ENCODE measurements around the gene PPP1R3G. TPM values are rescaled to one million over a fixed set of nuclear protein-coding genes. Genes with fewer than 3 reads are reported as not detected.

PPP1R3G gene
- total and polyA plus RNA-seq, 2 of the 4 experiments (the other 2 are of a cell fraction) = 0.10 to 0.18 TPM

- Histone ChIP-seq H3K9ac (ENCODE audit: low read depth, low read length) (no peak overlapping the region), H3K23ac (ENCODE audit: low read depth, low read length) (no peak overlapping the region), H2BK120ac (ENCODE audit: low read depth, low read length) (peak overlapping the region; percentile 41; the same call in 1 of the 2 replicates), H3K27me3 (ENCODE audit: control insufficient read depth, insufficient read depth, low read length) (peaks cover 4% of the 10 kb centered on the region), H2BK20ac (ENCODE audit: low read depth, low read length) (0 out of 2 replicates have a peak overlapping the region, but pooled peaks have one; percentile 44), H4K5ac (ENCODE audit: low read depth, low read length) (no peak overlapping the region), H3K4me3 (ENCODE audit: insufficient read depth, low read depth, low read length) (no peak overlapping the region), H3K4me2 (ENCODE audit: low read depth, low read length) (no peak overlapping the region), H3K79me1 (ENCODE audit: low read depth in 1 of 2, low read length in 2 of 2) (no peaks in the 10 kb centered on the region), H3K36me3 (ENCODE audit: control insufficient read depth, insufficient read depth, low read length) (no peaks in the 10 kb centered on the region), H4K20me1 (ENCODE audit: insufficient read depth, low read length) (no peaks in the 10 kb centered on the region), H3K4me1 (ENCODE audit: control insufficient read depth, insufficient read depth, low read length) (peaks cover 12% of the 10 kb centered on the region), H3K27ac (ENCODE audit: insufficient read depth, low read length) (no peak overlapping the region), H3K56ac (ENCODE audit: extremely low read depth, insufficient read depth, low read length) (no peak overlapping the region), H4K8ac (ENCODE audit: low read depth in 2 of 2, low read length in 2 of 2) (no peak overlapping the region), H2AFZ (replicated peaks; ENCODE audit: low read length, poor library complexity) (no peak overlapping the region), H3K9me3 (ENCODE audit: control insufficient read depth, insufficient read depth, low read length) (no peaks in the 10 kb centered on the region), H3K14ac (replicated peaks; ENCODE audit: low read depth, low read length) (no peak overlapping the region), H3K9me1 (ENCODE audit: insufficient read depth, low read length) (peaks cover 5% of the 10 kb centered on the region; the same call in 1 of the 2 replicates), H3K18ac (ENCODE audit: low read depth, low read length) (no peak overlapping the region), H2BK5ac (ENCODE audit: low read depth, low read length, poor library complexity, severe bottlenecking) (no peak overlapping the region), H2BK15ac (ENCODE audit: low read depth, low read length) (no peak overlapping the region), H3K4ac (ENCODE audit: low read depth, low read length) (peak overlapping the region; percentile 25), H4K91ac (ENCODE audit: insufficient read depth, low read depth, low read length) (peak overlapping the region; percentile 34; the same call in 1 of the 2 replicates), H2AK5ac (ENCODE audit: low read depth, low read length) (0 out of 2 replicates have a peak overlapping the region, but pooled peaks have one; percentile 0), H2AK9ac (replicated peaks; ENCODE audit: low read depth, low read length, poor library complexity) (no peak overlapping the region)
- ChIA-PET POLR2A (ENCODE audit: unreplicated experiment) (no interaction called here), CTCF (no interaction called here)
- TF ChIP-seq BHLHE40 (IDR thresholded peaks at IDR 0.05; ENCODE audit: low read depth, low read length) = no peak
- no peak for TF ChIP-seq POLR2A (IDR thresholded peaks at IDR 0.05; ENCODE audit: low read depth, low read length)
- no peak for TF ChIP-seq SMC3 (IDR thresholded peaks at IDR 0.05; ENCODE audit: low read depth, low read length)
- TF ChIP-seq MXI1 (IDR thresholded peaks at IDR 0.05; ENCODE audit: borderline replicate concordance, low read depth, low read length) = no peak
- TF ChIP-seq CHD1 (IDR thresholded peaks at IDR 0.05; ENCODE audit: low read depth, low read length) = no peak
- intact Hi-C loops (cut with micrococcal nuclease) = no loop called here
- no peak for DNase-seq
- dilution Hi-C loops (cut with HindIII; ENCODE audit: low sequenced_read_pairs, unreplicated experiment) = no loop called here
- no peak for ATAC-seq (ENCODE audit: low read depth)
- no TSS peak for BruUV-seq (replicated peaks)
- 93% methylated on average over 2 of the region's 3 CpGs; no CpG with 5 or more reads in 1 of the 2 experiments for WGBS, 2 experiments (ENCODE audit: extremely low coverage in 2 of 2, insufficient read length in 1 of 2)
- in situ Hi-C loops (cut with MboI; ENCODE audit: low sequenced_read_pairs) = no loop called here
These were observed 4.0 kb upstream of the PPP1R3G start for GRCh38 chr6:5081182-5081581.

Data from IMR-90 (cell line).